Glutamatergic neuron (in vitro differentiated cells): ENCODE measurements around the gene MTCH1. TPM values are rescaled to one million over a fixed set of nuclear protein-coding genes. Genes with fewer than 3 reads are reported as not detected.

ENCODE experiments used
- DNase-seq: peaks from one replicate; pipeline ENCODE4 v3.0.0; 2022
- H3K27ac Mint-ChIP-seq: one replicate; pipeline ENCODE4 v1.8.0; 2020; ENCODE audit warnings: mild to moderate bottlenecking, mixed read lengths, inconsistent platforms; ENCODE audit not compliant: unreplicated experiment
- H3K27me3 Mint-ChIP-seq: one replicate; pipeline ENCODE4 v1.8.0; 2020; ENCODE audit warnings: mild to moderate bottlenecking, moderate library complexity, mixed read lengths, inconsistent platforms; ENCODE audit not compliant: unreplicated experiment
- H3K36me3 Mint-ChIP-seq: one replicate; pipeline ENCODE4 v1.8.0; 2020; ENCODE audit warnings: mild to moderate bottlenecking, mixed read lengths, inconsistent platforms; ENCODE audit not compliant: unreplicated experiment
- H3K4me1 Mint-ChIP-seq: one replicate; pipeline ENCODE4 v1.8.0; 2020; ENCODE audit warnings: mild to moderate bottlenecking, low read depth, mixed read lengths, inconsistent platforms; ENCODE audit not compliant: unreplicated experiment
- H3K4me3 Mint-ChIP-seq: one replicate; pipeline ENCODE4 v1.8.0; 2020; ENCODE audit warnings: mild to moderate bottlenecking, mixed read lengths, inconsistent platforms; ENCODE audit not compliant: unreplicated experiment
- H3K9me3 Mint-ChIP-seq: one replicate; pipeline ENCODE4 v1.8.0; 2020; ENCODE audit warnings: mild to moderate bottlenecking, moderate library complexity, mixed read lengths, inconsistent platforms; ENCODE audit not compliant: unreplicated experiment
- CTCF ChIP-seq: fragments of 200-600 bp; sonication (generic); IDR thresholded peaks from one replicate; pipeline ENCODE4 v1.5.0; 2021; ENCODE audit not compliant: partially characterized antibody, unreplicated experiment
- total RNA-seq: library from RNA; stranded (reverse); fragmentation: NEBNext Ultra II Directional; extraction: Animal tissue kit (Norgen Biotek cat#: 25700); gene quantifications from one replicate; pipeline ENCODE4 v1.2.1, GENCODE V29; 2021; ENCODE audit not compliant: unreplicated experiment

MTCH1 gene
- total RNA-seq, 1 donor from 2014 or later: 179 TPM

- H3K4me3 Mint-ChIP-seq: no peak overlapping the region
These were observed 24.3 kb downstream of the MTCH1 start for GRCh38 chr6:36961441-36962435.

GRCh38 chr6:36959555-36960250, 26.3 kb downstream of the MTCH1 start:
- no peaks in the 10 kb centered on the region for H3K4me1 Mint-ChIP-seq
- H3K4me3 Mint-ChIP-seq: no peak overlapping the region
- no peak for TF ChIP-seq CTCF
- no peak for DNase-seq
- peaks cover 5% of the 10 kb centered on the region for H3K9me3 Mint-ChIP-seq
- H3K36me3 Mint-ChIP-seq: no peaks in the 10 kb centered on the region
- no peak overlapping the region for H3K27ac Mint-ChIP-seq
- H3K27me3 Mint-ChIP-seq: peaks cover 3% of the 10 kb centered on the region

More at GRCh38 chr6:36961441-36962435, 24.3 kb downstream of the MTCH1 start:
- TF ChIP-seq CTCF: no peak
- peaks cover 3% of the 10 kb centered on the region for H3K27me3 Mint-ChIP-seq
- H3K27ac Mint-ChIP-seq: no peak overlapping the region
- no peak for DNase-seq
- no peaks in the 10 kb centered on the region for H3K4me1 Mint-ChIP-seq
- H3K9me3 Mint-ChIP-seq: peaks cover 5% of the 10 kb centered on the region
- no peaks in the 10 kb centered on the region for H3K36me3 Mint-ChIP-seq

GRCh38 chr6:36958775-36959554, 27.0 kb downstream of the MTCH1 start:
- no peak overlapping the region for H3K4me3 Mint-ChIP-seq
- H3K4me1 Mint-ChIP-seq: no peaks in the 10 kb centered on the region
- peaks cover 5% of the 10 kb centered on the region for H3K9me3 Mint-ChIP-seq
- no peaks in the 10 kb centered on the region for H3K36me3 Mint-ChIP-seq
- H3K27me3 Mint-ChIP-seq: peaks cover 3% of the 10 kb centered on the region
- DNase-seq: no peak
- no peak overlapping the region for H3K27ac Mint-ChIP-seq
- TF ChIP-seq CTCF: no peak

- Mint-ChIP-seq H3K9me3 (peaks cover 6% of the 10 kb centered on the region), H3K27ac (no peak overlapping the region), H3K4me1 (no peaks in the 10 kb centered on the region), H3K4me3 (no peak overlapping the region), H3K36me3 (no peaks in the 10 kb centered on the region), H3K27me3 (peaks cover 3% of the 10 kb centered on the region)
- DNase-seq: no peak
- TF ChIP-seq CTCF: no peak
These were observed 28.2 kb downstream of the MTCH1 start for GRCh38 chr6:36957773-36958271.
